Posterior vena cava (tissue), 2 donors: ENCODE results near the gene COA1. TPM values are rescaled to one million over a fixed set of nuclear protein-coding genes. Genes with fewer than 3 reads are reported as not detected.

Source experiments
- total RNA-seq, 2 donors: library from RNA; stranded (reverse); fragmentation: NEBNext Ultra II Directional; extraction: Animal tissue kit (Norgen Biotek cat#: 25700); gene quantifications; one replicate each; pipeline ENCODE4 v1.2.1, GENCODE V29; 2021
- donor health status: DM: yes; HTN: yes; CAD: no.
- donor health status: DM: yes; HTN: yes; CAD: no.

Gene COA1
- total RNA-seq, 2 donors from 2014 or later, result 29.0 to 29.6 TPM

Other genes with a start within 250 kb of the COA1 start
- gene STK17A, start 146.4 kb downstream of the COA1 start, total RNA-seq, result 10 to 100 TPM; 21.1 to 32.2 TPM
- 10 to 100 TPM; 54.2 to 63.0 TPM for gene BLVRA, start 29.2 kb upstream of the COA1 start, total RNA-seq
- 10 to 100 TPM; 58.0 to 59.9 TPM for gene MRPS24, start 140.0 kb upstream of the COA1 start, total RNA-seq
- gene URGCP, start 177.1 kb upstream of the COA1 start, total RNA-seq, result 10 to 100 TPM; 27.9 to 37.5 TPM
- 10 to 100 TPM; 23.7 to 33.0 TPM for gene UBE2D4, start 196.9 kb upstream of the COA1 start, total RNA-seq